CD4-positive, CD25-positive, alpha-beta regulatory T cell (primary cell): ENCODE measurements around the gene NTMT1. TPM values are rescaled to one million over a fixed set of nuclear protein-coding genes. Genes with fewer than 3 reads are reported as not detected.
A peak's percentile ranks its signal among the peaks of the same experiment; 100 is the strongest.

Experiments
- ATAC-seq, 2 donors: fragments of 150-1000 bp; cut with Tn5 transposase; one replicate each; pipeline ENCODE4 v1.10.0; 2021; ENCODE audit warnings: low read depth in 2 of 2, moderate number of reproducible peaks in 2 of 2, moderate library complexity in 1 of 2
- DNase-seq, 3 donors: peaks; one replicate each; pipeline versions ENCODE4 v3.0.0 to v3.0.0-alpha.2; 2012 to 2022; ENCODE audit warnings: mixed read lengths in 1 of 3
- H3K27ac ChIP-seq: one replicate; pipeline ENCODE4 v1.7.0; 2013; ENCODE audit warnings: mild to moderate bottlenecking, low read length; ENCODE audit not compliant: insufficient read depth, poor library complexity, severe bottlenecking
- H3K27me3 ChIP-seq: one replicate; pipeline ENCODE4 v1.7.0; 2013; ENCODE audit warnings: low read length; ENCODE audit not compliant: control insufficient read depth, insufficient read depth
- H3K36me3 ChIP-seq: one replicate; pipeline ENCODE4 v1.7.0; 2013; ENCODE audit warnings: mild to moderate bottlenecking, low read length, moderate library complexity; ENCODE audit not compliant: control insufficient read depth, insufficient read depth
- H3K4me1 ChIP-seq: 2 replicates; pipeline ENCODE4 v1.7.0; 2013; ENCODE audit warnings: mild to moderate bottlenecking, low read length; ENCODE audit not compliant: insufficient read depth, control insufficient read depth, poor library complexity, severe bottlenecking
- H3K4me3 ChIP-seq: one replicate; pipeline ENCODE4 v1.7.0; 2013; ENCODE audit warnings: low read depth, mild to moderate bottlenecking, low read length, moderate library complexity
- H3K9me3 ChIP-seq, 2 experiments: 1 replicate in 1 of 2; 2 replicates in 1 of 2; pipeline ENCODE4 v1.7.0; 2013; ENCODE audit warnings: low read length in 2 of 2, mild to moderate bottlenecking in 1 of 2, moderate library complexity in 1 of 2; ENCODE audit not compliant: control insufficient read depth in 2 of 2
- H3K27ac Mint-ChIP-seq, 3 donors: one replicate each; pipeline ENCODE4 v1.8.0; 2020 to 2022; ENCODE audit warnings: mild to moderate bottlenecking in 3 of 3, mixed read lengths in 3 of 3, moderate library complexity in 2 of 3
- H3K27me3 Mint-ChIP-seq: one replicate; pipeline ENCODE4 v1.8.0; 2022; ENCODE audit warnings: mild to moderate bottlenecking, mixed read lengths
- H3K36me3 Mint-ChIP-seq: one replicate; pipeline ENCODE4 v1.8.0; 2020; ENCODE audit warnings: mixed read lengths
- H3K4me1 Mint-ChIP-seq, 4 donors: one replicate each; pipeline ENCODE4 v1.8.0; 2020 to 2022; ENCODE audit warnings: mixed read lengths in 4 of 4, mild to moderate bottlenecking in 1 of 4
- H3K4me3 Mint-ChIP-seq, 4 donors: one replicate each; pipeline ENCODE4 v1.8.0; 2020 to 2022; ENCODE audit warnings: mild to moderate bottlenecking in 4 of 4, mixed read lengths in 4 of 4, moderate library complexity in 3 of 4
- H3K9me3 Mint-ChIP-seq, 7 donors: one replicate each; pipeline ENCODE4 v1.8.0; 2020 to 2022; ENCODE audit warnings: mixed read lengths in 7 of 7, mild to moderate bottlenecking in 3 of 7, moderate library complexity in 2 of 7
- polyA plus RNA-seq, 4 donors: library from polyadenylated mRNA; unstranded; fragments of 300-500 nt; fragmentation: Illumina TruSeq; gene quantifications; one replicate each; pipeline ENCODE4 v1.2.3, GENCODE V29; 2021
- total RNA-seq: library from RNA; stranded (reverse); gene quantifications from one replicate; pipeline ENCODE4 v1.2.3, GENCODE V29; 2022

Gene NTMT1
- total and polyA plus RNA-seq, 5 donors from 2014 or later = 37.4 to 56.7 (median 52.0) TPM

DNA sequence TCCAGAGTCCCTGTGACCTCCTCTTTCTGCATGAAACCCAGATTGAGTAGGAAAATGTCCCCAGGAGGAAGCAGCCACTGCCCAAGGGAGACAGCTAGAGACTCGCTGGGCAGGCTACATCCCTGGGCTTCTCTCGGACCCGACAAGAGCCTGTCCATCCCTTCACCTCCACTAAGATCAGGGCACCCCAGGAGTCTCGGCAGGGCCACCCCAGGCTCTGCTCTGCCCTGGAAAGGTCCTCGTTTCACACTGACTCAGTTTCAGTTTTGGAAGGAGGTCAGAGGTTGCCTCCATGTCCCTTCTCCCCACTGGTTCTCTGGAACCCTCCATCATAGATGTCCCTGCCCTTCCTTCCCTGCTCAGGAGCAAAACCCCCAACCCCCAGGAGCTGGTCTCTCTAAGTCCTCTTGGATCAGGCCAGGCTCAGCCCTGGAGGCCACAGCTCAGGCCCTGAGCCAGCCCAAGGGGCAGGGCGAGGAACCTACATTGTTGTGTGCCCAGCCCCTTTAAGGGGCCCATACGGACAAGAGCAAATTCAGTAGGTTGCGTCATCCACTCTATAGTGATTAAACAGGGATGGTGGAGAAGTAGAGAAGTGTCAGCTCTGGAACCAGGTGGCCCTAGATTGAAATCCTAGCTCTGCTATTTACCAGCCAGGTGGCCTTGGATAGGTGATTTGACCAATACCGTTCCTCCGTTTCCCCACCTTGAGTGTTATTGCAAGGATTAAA is 42.5 kb upstream of the NTMT1 start:
- peak overlapping the region in 1 of 4 donors; percentile 29 for H3K4me3 Mint-ChIP-seq
- ATAC-seq (no peak), DNase-seq (no peak)
- Histone ChIP-seq H3K4me3 (no peak overlapping the region), H3K36me3 (no peaks in the 10 kb centered on the region), H3K4me1 (peaks cover 37% of the 10 kb centered on the region), H3K27me3 (no peaks in the 10 kb centered on the region), H3K27ac (no peak overlapping the region), H3K9me3 (no peaks in the 10 kb centered on the region)
- H3K9me3 Mint-ChIP-seq = peaks cover 0 to 1% (median 0%) of the 10 kb centered on the region in 7 donors
- no peaks in the 10 kb centered on the region for H3K36me3 Mint-ChIP-seq
- no peaks in the 10 kb centered on the region for H3K27me3 Mint-ChIP-seq
- H3K27ac Mint-ChIP-seq = peak overlapping the region in 1 of 3 donors; percentile 15
- H3K4me1 Mint-ChIP-seq = peaks cover 16 to 78% (median 40%) of the 10 kb centered on the region in 4 donors

DNA sequence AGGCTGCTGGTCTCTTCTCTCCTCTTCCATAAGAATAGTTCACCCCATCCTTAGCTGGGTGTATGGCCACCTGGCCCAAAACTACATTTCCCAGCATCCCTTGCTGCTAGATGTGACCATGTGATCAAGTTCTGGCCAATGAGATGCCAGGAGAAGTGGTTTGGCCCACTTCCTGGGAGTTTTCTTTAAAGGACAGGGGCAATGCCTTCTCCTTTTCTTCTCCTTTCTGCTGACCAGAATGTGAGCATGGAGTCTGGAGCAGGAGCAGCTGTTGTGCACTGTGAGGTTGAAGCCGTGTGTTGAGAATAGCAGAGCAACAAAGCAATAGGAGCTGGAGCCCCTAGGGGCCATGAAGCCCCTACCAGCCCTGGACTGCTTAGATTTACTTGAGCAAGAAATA is 41.8 kb upstream of the NTMT1 start:
- peak overlapping the region in 2 of 4 donors; percentile 57 to 62 for H3K4me3 Mint-ChIP-seq

DNA sequence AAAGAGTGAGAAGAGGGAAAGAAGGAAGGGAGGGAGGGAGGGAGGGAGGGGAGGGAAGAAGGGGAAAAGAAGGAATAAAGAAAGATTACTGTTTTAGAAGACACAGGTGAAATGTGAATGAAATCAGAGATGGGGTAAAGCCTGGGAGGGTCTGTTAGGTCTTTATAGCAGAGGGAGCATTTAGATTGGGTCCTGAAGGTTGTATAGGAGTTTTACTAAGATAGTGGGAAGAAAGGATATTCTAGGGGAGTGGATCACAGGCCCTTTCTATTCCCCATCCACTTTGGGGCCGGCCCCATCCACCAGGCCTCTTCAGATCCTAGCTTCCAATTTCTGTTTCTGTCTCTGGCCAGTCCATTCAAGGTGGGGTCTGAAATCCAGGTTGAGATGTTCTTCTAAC is 40.6 kb upstream of the NTMT1 start:
- Histone ChIP-seq H3K4me3 (no peak overlapping the region), H3K4me1 (peaks cover 24% of the 10 kb centered on the region), H3K36me3 (no peaks in the 10 kb centered on the region), H3K9me3 (no peaks in the 10 kb centered on the region), H3K27me3 (no peaks in the 10 kb centered on the region), H3K27ac (no peak overlapping the region)
- Mint-ChIP-seq H3K9me3 (peaks cover 0 to 1% (median 0%) of the 10 kb centered on the region in 7 donors), H3K4me1 (peaks cover 11 to 65% (median 30%) of the 10 kb centered on the region in 4 donors), H3K4me3 (peak overlapping the region in 1 of 4 donors; percentile 38), H3K27ac (no peak overlapping the region), H3K27me3 (peaks cover 6% of the 10 kb centered on the region), H3K36me3 (no peaks in the 10 kb centered on the region)
- ATAC-seq = no peak
- no peak for DNase-seq

More for the DNA sequence above, 41.8 kb upstream of the NTMT1 start:
- peak; percentile 24 to 65 for ATAC-seq
- Histone ChIP-seq H3K4me3 (no peak overlapping the region), H3K27ac (no peak overlapping the region), H3K27me3 (no peaks in the 10 kb centered on the region), H3K9me3 (no peaks in the 10 kb centered on the region), H3K4me1 (peaks cover 37% of the 10 kb centered on the region), H3K36me3 (no peaks in the 10 kb centered on the region)
- Mint-ChIP-seq H3K9me3 (peaks cover 0 to 1% (median 0%) of the 10 kb centered on the region in 7 donors), H3K27me3 (no peaks in the 10 kb centered on the region), H3K4me1 (peaks cover 16 to 77% (median 37%) of the 10 kb centered on the region in 4 donors), H3K27ac (peak overlapping the region in 2 of 3 donors; percentile 86 to 88), H3K36me3 (no peaks in the 10 kb centered on the region)
- DNase-seq = peak; percentile 45 to 86 (median 63)

DNA sequence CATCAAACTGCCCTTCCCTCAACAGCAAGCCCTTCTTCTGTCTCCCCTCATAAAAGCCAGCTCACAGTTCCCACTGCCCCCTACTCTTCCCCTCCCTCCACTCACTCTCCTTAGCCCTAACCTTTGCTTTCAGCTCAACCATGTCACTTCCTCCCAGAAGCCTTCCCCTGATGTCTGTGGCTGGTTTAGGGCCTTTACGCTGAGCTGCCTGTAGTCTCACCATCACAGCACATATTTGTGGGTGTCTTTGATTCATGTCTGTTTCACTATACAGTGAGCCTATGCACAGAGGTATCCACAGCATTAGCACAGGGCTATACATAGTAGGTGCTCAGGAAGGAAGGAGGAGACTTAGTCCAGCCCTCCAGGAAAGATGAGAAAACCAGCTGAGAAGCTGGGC is 39.7 kb upstream of the NTMT1 start:
- Histone ChIP-seq H3K9me3 (no peaks in the 10 kb centered on the region), H3K27ac (no peak overlapping the region), H3K27me3 (no peaks in the 10 kb centered on the region), H3K4me3 (no peak overlapping the region), H3K4me1 (peaks cover 20% of the 10 kb centered on the region), H3K36me3 (no peaks in the 10 kb centered on the region)
- peaks cover 0 to 1% (median 0%) of the 10 kb centered on the region in 7 donors for H3K9me3 Mint-ChIP-seq
- peaks cover 12% of the 10 kb centered on the region for H3K27me3 Mint-ChIP-seq
- peak overlapping the region; percentile 29 to 88 (median 71) for H3K27ac Mint-ChIP-seq
- peaks cover 11 to 58% (median 27%) of the 10 kb centered on the region in 4 donors for H3K4me1 Mint-ChIP-seq
- DNase-seq (peak in 1 of 3 donors; percentile 54), ATAC-seq (no peak)
- H3K4me3 Mint-ChIP-seq = peak overlapping the region in 2 of 4 donors; percentile 25 to 59
- no peaks in the 10 kb centered on the region for H3K36me3 Mint-ChIP-seq

DNA sequence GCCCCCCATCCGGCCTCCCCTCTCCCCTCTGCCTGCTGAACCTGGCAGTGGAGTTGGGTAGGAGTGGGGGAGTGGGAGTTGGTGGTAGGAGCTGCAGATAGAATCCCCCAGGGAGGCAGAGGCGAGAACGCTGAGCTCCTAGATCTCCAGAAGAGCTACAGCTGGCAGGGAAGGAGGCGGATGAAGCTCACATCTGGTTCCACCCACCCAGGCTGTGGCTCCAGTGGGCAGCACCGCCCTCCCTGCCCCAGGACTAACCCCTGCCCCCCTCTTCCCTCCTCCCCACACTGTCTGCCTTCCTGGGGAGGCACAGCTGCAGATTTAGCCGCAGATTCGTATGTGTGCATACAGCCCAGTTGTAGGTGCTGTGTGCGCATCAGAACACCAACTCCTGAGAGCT is 39.3 kb upstream of the NTMT1 start:
- Mint-ChIP-seq H3K36me3 (no peaks in the 10 kb centered on the region), H3K4me3 (peak overlapping the region in 2 of 4 donors; percentile 21 to 22), H3K9me3 (peaks cover 0 to 1% (median 0%) of the 10 kb centered on the region in 7 donors), H3K27ac (peak overlapping the region in 2 of 3 donors; percentile 71 to 88), H3K4me1 (peaks cover 11 to 57% (median 24%) of the 10 kb centered on the region in 4 donors), H3K27me3 (peaks cover 12% of the 10 kb centered on the region)
- DNase-seq (peak in 1 of 3 donors; percentile 66), ATAC-seq (no peak)
- Histone ChIP-seq H3K27me3 (no peaks in the 10 kb centered on the region), H3K36me3 (no peaks in the 10 kb centered on the region), H3K27ac (no peak overlapping the region), H3K9me3 (no peaks in the 10 kb centered on the region), H3K4me1 (peaks cover 20% of the 10 kb centered on the region), H3K4me3 (no peak overlapping the region)

DNA sequence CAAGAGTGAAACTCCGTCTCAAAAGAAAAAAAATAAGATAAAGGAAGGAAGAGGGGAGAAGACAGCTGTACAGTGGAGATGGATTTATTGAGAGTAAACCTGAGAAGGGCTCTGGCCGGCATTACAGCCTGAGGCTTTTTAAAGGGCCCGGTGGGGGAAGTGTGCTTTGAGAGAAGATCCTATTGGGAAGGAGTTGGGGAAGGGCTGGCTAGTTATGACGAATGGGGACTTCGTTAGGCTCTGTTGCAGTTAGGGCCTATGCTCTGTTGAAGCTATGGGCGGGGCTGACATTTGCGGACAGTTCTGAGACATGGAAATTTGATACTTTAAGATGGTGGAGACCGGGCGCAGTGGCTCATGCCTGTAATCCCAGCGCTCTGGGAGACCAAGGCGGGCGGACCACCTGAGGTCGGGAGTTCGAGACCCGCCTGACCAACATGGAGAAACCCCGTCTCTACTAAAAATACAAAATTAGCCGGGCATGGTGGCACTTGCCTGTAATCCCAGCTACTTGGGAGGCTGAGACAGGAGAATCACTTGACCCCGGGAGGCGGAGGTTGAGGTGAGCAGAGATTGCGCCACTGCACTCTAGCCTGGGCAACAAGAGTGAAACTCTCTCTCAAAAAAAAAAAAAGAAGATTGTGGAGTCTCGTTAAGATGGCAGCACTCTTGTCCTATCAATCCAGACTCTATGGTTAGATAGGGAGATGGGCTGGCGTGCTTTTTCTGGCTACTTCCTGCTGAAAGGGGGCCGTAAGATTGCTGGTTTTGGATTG is 38.3 kb upstream of the NTMT1 start:
- peak overlapping the region in 2 of 3 donors; percentile 71 to 88 for H3K27ac Mint-ChIP-seq
- H3K9me3 ChIP-seq = no peaks in the 10 kb centered on the region
- peaks cover 8 to 47% (median 21%) of the 10 kb centered on the region in 4 donors for H3K4me1 Mint-ChIP-seq
- H3K27me3 ChIP-seq = no peaks in the 10 kb centered on the region
- no peaks in the 10 kb centered on the region for H3K36me3 ChIP-seq
- H3K4me1 ChIP-seq = peaks cover 19% of the 10 kb centered on the region
- H3K9me3 Mint-ChIP-seq = peaks cover 0 to 1% (median 0%) of the 10 kb centered on the region in 7 donors
- DNase-seq = no peak
- no peak overlapping the region for H3K4me3 ChIP-seq
- no peak overlapping the region for H3K27ac ChIP-seq
- no peak overlapping the region for H3K4me3 Mint-ChIP-seq
- no peaks in the 10 kb centered on the region for H3K36me3 Mint-ChIP-seq
- no peak for ATAC-seq
- H3K27me3 Mint-ChIP-seq = peaks cover 13% of the 10 kb centered on the region

DNA sequence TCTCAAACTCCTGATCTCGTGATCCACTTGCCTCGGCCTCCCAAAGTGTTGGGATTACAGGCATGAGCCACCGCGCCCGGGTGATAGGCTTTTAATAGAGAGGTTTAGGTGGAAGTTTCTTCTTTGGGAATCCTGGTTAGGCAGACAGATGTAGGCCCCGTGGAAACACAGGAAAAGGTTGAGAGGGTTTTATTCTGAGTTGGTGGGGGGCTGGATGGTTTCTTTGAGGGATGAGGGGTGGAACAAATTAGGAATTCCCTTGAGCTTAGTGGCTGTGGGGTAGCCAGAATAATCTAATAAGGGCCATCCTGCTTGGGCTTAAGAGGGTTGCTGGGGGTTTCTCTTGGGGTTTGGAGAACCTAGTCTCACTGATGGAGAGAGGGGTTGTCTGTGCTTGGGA is 35.5 kb upstream of the NTMT1 start:
- Mint-ChIP-seq H3K4me1 (peaks cover 0 to 28% (median 12%) of the 10 kb centered on the region in 4 donors), H3K9me3 (peaks cover 0 to 1% (median 0%) of the 10 kb centered on the region in 7 donors), H3K27me3 (peaks cover 39% of the 10 kb centered on the region), H3K27ac (no peak overlapping the region), H3K36me3 (no peaks in the 10 kb centered on the region), H3K4me3 (no peak overlapping the region)
- no peaks in the 10 kb centered on the region for H3K27me3 ChIP-seq
- DNase-seq = no peak
- no peaks in the 10 kb centered on the region for H3K4me1 ChIP-seq
- H3K4me3 ChIP-seq = no peak overlapping the region
- H3K27ac ChIP-seq = no peak overlapping the region
- H3K9me3 ChIP-seq = no peaks in the 10 kb centered on the region
- H3K36me3 ChIP-seq = no peaks in the 10 kb centered on the region
- ATAC-seq = no peak
